IMR-90 (cell line): ENCODE results near the gene ABHD10. TPM values are rescaled to one million over a fixed set of nuclear protein-coding genes. Genes with fewer than 3 reads are reported as not detected.

ENCODE experiments used
- ATAC-seq: fragments of 200-7000 bp; cut with Tn5 transposase; 2 replicates; pipeline ENCODE4 v1.9.1; 2020; ENCODE audit warnings: low read depth, mild to moderate bottlenecking, moderate library complexity
- BruUV-seq: library from RNA; stranded (reverse); fragments of 400-500 nt; replicated peaks from 2 replicates; lab custom pipeline; 2021; lab: Mats Ljungman, UMichigan
- CTCF ChIA-PET: fragments of 300-600 bp; formaldehyde crosslinking; extraction: SDS; loops from one replicate; lab custom pipeline; 2021; ENCODE audit warnings: antibody characterized with exemption; lab: Yijun Ruan, JAX
- POLR2A ChIA-PET: fragments of 300-600 bp; sonication (Branson Sonifier 250); formaldehyde crosslinking; loops from one replicate; lab custom pipeline; 2022; ENCODE audit warnings: antibody characterized with exemption; ENCODE audit not compliant: unreplicated experiment; lab: Charles Lee
- DNase-seq: peaks from one replicate; pipeline ENCODE4 v3.0.0; 2013
- H2AFZ ChIP-seq: replicated peaks from 2 replicates; pipeline ENCODE3; 2013; ENCODE audit warnings: low read length, mild to moderate bottlenecking; ENCODE audit not compliant: poor library complexity
- H2AK5ac ChIP-seq: 2 replicates; pipeline ENCODE4 v1.6.1; 2013; ENCODE audit warnings: low read depth, low read length, inconsistent platforms
- H2AK9ac ChIP-seq: replicated peaks from 2 replicates; pipeline ENCODE3; 2013; ENCODE audit warnings: mild to moderate bottlenecking, low read depth, low read length, moderate library complexity; ENCODE audit not compliant: poor library complexity
- H2BK120ac ChIP-seq: 2 replicates; pipeline ENCODE4 v1.6.1; 2013; ENCODE audit warnings: low read depth, low read length, inconsistent platforms
- H2BK15ac ChIP-seq: 3 replicates; pipeline ENCODE4 v1.6.1; 2013; ENCODE audit warnings: low read depth, low read length, inconsistent platforms
- H2BK20ac ChIP-seq: 2 replicates; pipeline ENCODE4 v1.6.1; 2013; ENCODE audit warnings: low read depth, mild to moderate bottlenecking, inconsistent platforms, low read length, moderate library complexity
- H2BK5ac ChIP-seq: 2 replicates; pipeline ENCODE4 v1.6.1; 2013; ENCODE audit warnings: mild to moderate bottlenecking, low read depth, low read length, inconsistent platforms; ENCODE audit not compliant: poor library complexity, severe bottlenecking
- H3K14ac ChIP-seq: replicated peaks from 2 replicates; pipeline ENCODE4 v1.6.1; 2013; ENCODE audit warnings: low read depth, low read length, inconsistent platforms
- H3K18ac ChIP-seq: 2 replicates; pipeline ENCODE4 v1.6.1; 2013; ENCODE audit warnings: low read depth, low read length, control low read depth
- H3K23ac ChIP-seq: 2 replicates; pipeline ENCODE4 v1.6.1; 2013; ENCODE audit warnings: low read depth, low read length, inconsistent platforms
- H3K27ac ChIP-seq: 2 replicates; pipeline ENCODE4 v1.5.1; 2013; ENCODE audit warnings: mild to moderate bottlenecking, control low read depth, low read length; ENCODE audit not compliant: insufficient read depth
- H3K27me3 ChIP-seq: 2 replicates; pipeline ENCODE4 v1.6.1; 2013; ENCODE audit warnings: low read length; ENCODE audit not compliant: control insufficient read depth, insufficient read depth
- H3K36me3 ChIP-seq: 2 replicates; pipeline ENCODE4 v1.6.1; 2013; ENCODE audit warnings: low read length, mixed read lengths; ENCODE audit not compliant: control insufficient read depth, insufficient read depth
- H3K4ac ChIP-seq: 2 replicates; pipeline ENCODE4 v1.6.1; 2013; ENCODE audit warnings: low read depth, low read length, inconsistent platforms
- H3K4me1 ChIP-seq: 2 replicates; pipeline ENCODE4 v1.6.1; 2013; ENCODE audit warnings: low read length, mixed read lengths; ENCODE audit not compliant: control insufficient read depth, insufficient read depth
- H3K4me2 ChIP-seq: 2 replicates; pipeline ENCODE4 v1.6.1; 2013; ENCODE audit warnings: low read depth, mild to moderate bottlenecking, control low read depth, low read length, moderate library complexity
- H3K4me3 ChIP-seq: 2 replicates; pipeline ENCODE4 v1.5.1; 2013; ENCODE audit warnings: low read depth, mild to moderate bottlenecking, control low read depth, low read length, moderate library complexity; ENCODE audit not compliant: insufficient read depth
- H3K56ac ChIP-seq: 2 replicates; pipeline ENCODE4 v1.6.1; 2013; ENCODE audit warnings: low read length, inconsistent platforms; ENCODE audit not compliant: insufficient read depth; ENCODE audit errors: extremely low read depth
- H3K79me1 ChIP-seq, 2 experiments: 2 replicates each; pipeline ENCODE4 v1.6.1; 2013; ENCODE audit warnings: low read length in 2 of 2, inconsistent platforms in 1 of 2, low read depth in 1 of 2
- H3K9ac ChIP-seq: 2 replicates; pipeline ENCODE4 v1.6.1; 2013; ENCODE audit warnings: low read depth, low read length, control low read depth
- H3K9me1 ChIP-seq: 2 replicates; pipeline ENCODE4 v1.6.1; 2013; ENCODE audit warnings: low read length, inconsistent platforms; ENCODE audit not compliant: insufficient read depth
- H3K9me3 ChIP-seq: 2 replicates; pipeline ENCODE4 v1.6.1; 2013; ENCODE audit warnings: low read length; ENCODE audit not compliant: control insufficient read depth, insufficient read depth
- H4K20me1 ChIP-seq: 2 replicates; pipeline ENCODE4 v1.6.1; 2013; ENCODE audit warnings: low read length, inconsistent platforms; ENCODE audit not compliant: insufficient read depth
- H4K5ac ChIP-seq: 2 replicates; pipeline ENCODE4 v1.6.1; 2013; ENCODE audit warnings: mild to moderate bottlenecking, low read depth, low read length, control low read depth
- H4K8ac ChIP-seq, 2 experiments: 2 replicates each; pipeline ENCODE4 v1.6.1; 2013; ENCODE audit warnings: low read depth in 2 of 2, low read length in 2 of 2, control low read depth in 1 of 2, inconsistent platforms in 1 of 2
- H4K91ac ChIP-seq: 2 replicates; pipeline ENCODE4 v1.6.1; 2013; ENCODE audit warnings: low read depth, low read length, inconsistent platforms; ENCODE audit not compliant: insufficient read depth
- BHLHE40 ChIP-seq: fragments of 150-350 bp; IDR thresholded peaks from 2 replicates; pipeline ENCODE4 v1.6.1; 2016; ENCODE audit warnings: mild to moderate bottlenecking, low read depth, low read length
- MAZ ChIP-seq: IDR thresholded peaks from 2 replicates; pipeline ENCODE4 v1.6.1; 2012; ENCODE audit warnings: low read depth, mild to moderate bottlenecking, low read length, improper control_type of control experiment, moderate library complexity, borderline replicate concordance
- RAD21 ChIP-seq: IDR thresholded peaks from 2 replicates; pipeline ENCODE4 v1.6.1; 2012; ENCODE audit warnings: low read length, improper control_type of control experiment
- RFX5 ChIP-seq: IDR thresholded peaks from 2 replicates; pipeline ENCODE4 v1.8.0; 2012; ENCODE audit warnings: low read depth, mild to moderate bottlenecking, low read length, moderate library complexity
- WGBS, 2 experiments: methylation state at CpG; one replicate each; pipeline versions ENCODE4 v1.1.5 to v1.1.7; 2013; ENCODE audit warnings: missing lambda C conversion rate in 2 of 2; ENCODE audit not compliant: insufficient read length in 1 of 2; ENCODE audit errors: extremely low coverage in 2 of 2; 5-methylcytosine and 5-hydroxymethylcytosine counted together
- dilution Hi-C: fragments of 300-500 bp; cut with HindIII; formaldehyde crosslinking; loops from one replicate; pipeline ENCODE4 v1.14.3; 2018; ENCODE audit warnings: low sequenced_read_pairs; ENCODE audit not compliant: unreplicated experiment
- in situ Hi-C: fragments of 300-500 bp; cut with MboI; formaldehyde crosslinking; loops from 3 replicates; pipeline ENCODE4 v1.14.3; 2019; ENCODE audit warnings: low sequenced_read_pairs, inconsistent platforms, mixed read lengths
- intact Hi-C: fragments of 100-400 bp; cut with micrococcal nuclease; formaldehyde crosslinking; loops from 2 replicates; pipeline ENCODE4 v1.10.0; 2022
- polyA plus RNA-seq, 3 experiments: library from polyadenylated mRNA; depleted of rRNA; stranded (reverse); fragments of >200 nt; gene quantifications; 2 replicates each; pipeline ENCODE4 v1.2.3, GENCODE V29; 2012; ENCODE audit warnings: low replicate concordance in 1 of 3
- total RNA-seq: library from RNA; depleted of rRNA; stranded (reverse); fragments of >200 nt; gene quantifications from 2 replicates; pipeline ENCODE4 v1.2.3, GENCODE V29; 2012
- TF ChIP-seq, protein P1 (sequence below): fragments of 150-350 bp; IDR thresholded peaks from 2 replicates; pipeline ENCODE4 v1.6.1; 2017; ENCODE audit warnings: mild to moderate bottlenecking, antibody characterized with exemption, low read length, low read depth

Gene ABHD10
- total and polyA plus RNA-seq, 2 of the 4 experiments (the other 2 are of a cell fraction), result 24.7 to 57.2 TPM

- peak; percentile 82 for TF ChIP-seq RAD21
Measured at GRCh38 chr3:111989061-111989678, 10.3 kb downstream of the ABHD10 start (continued).

GRCh38 chr3:111993038-111993437, 14.2 kb downstream of the ABHD10 start:
- WGBS, 2 experiments, result no CpG with 5 or more reads among the region's 2 CpGs
- ATAC-seq (no peak), DNase-seq (no peak)
- no peaks in the 10 kb centered on the region for H3K27me3 ChIP-seq
- no peak overlapping the region for H2BK15ac ChIP-seq
- no peak overlapping the region for H2AK5ac ChIP-seq
- H3K4me2 ChIP-seq, result no peak overlapping the region
- dilution Hi-C loops, result no loop called here
- no peak overlapping the region for H4K8ac ChIP-seq
- no peak overlapping the region for H3K18ac ChIP-seq
- ChIA-PET POLR2A (no interaction called here), CTCF (interaction anchor here (0.5 to 2.9 kb wide), 4 partner anchors 11 to 99 kb away, joined by 3 to 14 read pairs (median 4); no protein-coding TSS in a partner anchor)
- H3K4ac ChIP-seq, result no peak overlapping the region
- no peaks in the 10 kb centered on the region for H3K9me3 ChIP-seq
- H4K5ac ChIP-seq, result no peak overlapping the region
- peaks cover 9% of the 10 kb centered on the region for H3K36me3 ChIP-seq
- H3K56ac ChIP-seq, result no peak overlapping the region
- no peak overlapping the region for H3K9ac ChIP-seq
- no peak overlapping the region for H3K23ac ChIP-seq
- no peak overlapping the region for H2BK5ac ChIP-seq
- no peak overlapping the region for H2AFZ ChIP-seq
- H3K27ac ChIP-seq, result no peak overlapping the region
- no peaks in the 10 kb centered on the region for H3K4me1 ChIP-seq
- H2BK120ac ChIP-seq, result no peak overlapping the region
- no peak overlapping the region for H2BK20ac ChIP-seq
- 0 out of 2 replicates have a peak, but pooled peaks cover 8% of the 10 kb centered on the region for H4K20me1 ChIP-seq
- no peaks in the 10 kb centered on the region for H3K79me1 ChIP-seq
- intact Hi-C loops, result no loop called here
- in situ Hi-C loops, result no loop called here
- no TSS peak for BruUV-seq
- H4K91ac ChIP-seq, result no peak overlapping the region
- no peak overlapping the region for H3K4me3 ChIP-seq
- TF ChIP-seq, protein P1, sequence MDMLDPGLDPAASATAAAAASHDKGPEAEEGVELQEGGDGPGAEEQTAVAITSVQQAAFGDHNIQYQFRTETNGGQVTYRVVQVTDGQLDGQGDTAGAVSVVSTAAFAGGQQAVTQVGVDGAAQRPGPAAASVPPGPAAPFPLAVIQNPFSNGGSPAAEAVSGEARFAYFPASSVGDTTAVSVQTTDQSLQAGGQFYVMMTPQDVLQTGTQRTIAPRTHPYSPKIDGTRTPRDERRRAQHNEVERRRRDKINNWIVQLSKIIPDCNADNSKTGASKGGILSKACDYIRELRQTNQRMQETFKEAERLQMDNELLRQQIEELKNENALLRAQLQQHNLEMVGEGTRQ, result no peak
- TF ChIP-seq BHLHE40 (no peak), MAZ (no peak), RFX5 (no peak)
- no peak overlapping the region for H3K14ac ChIP-seq
- H2AK9ac ChIP-seq, result no peak overlapping the region
- H3K9me1 ChIP-seq, result peaks cover 2% of the 10 kb centered on the region; the same call in 1 of the 2 replicates
